ENCODE data around the gene LIN7B. TPM values are rescaled to one million over a fixed set of nuclear protein-coding genes. Genes with fewer than 3 reads are reported as not detected.

The LIN7B gene, protein sequence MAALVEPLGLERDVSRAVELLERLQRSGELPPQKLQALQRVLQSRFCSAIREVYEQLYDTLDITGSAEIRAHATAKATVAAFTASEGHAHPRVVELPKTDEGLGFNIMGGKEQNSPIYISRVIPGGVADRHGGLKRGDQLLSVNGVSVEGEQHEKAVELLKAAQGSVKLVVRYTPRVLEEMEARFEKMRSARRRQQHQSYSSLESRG
- total RNA-seq: 7.5 and 12.6 TPM in 2 replicates

GRCh38 chr19:49113762-49114629 lies at the start of gene LIN7B:
Gene LIN7B (plus strand): TSS chr19:49114370. CDS start chr19:49114405, 35 bp downstream.

GRCh38 chr19:49064768-49065611 lies 49.2 kb upstream of the LIN7B start, which contains the start of gene NTF4:
Gene NTF4 (minus strand): TSS chr19:49064818. CDS start chr19:49061997, 2,821 bp downstream.

GRCh38 chr19:49085020-49085867 lies 28.9 kb upstream of the LIN7B start, which contains the start of gene SNRNP70:
Gene SNRNP70 (plus strand): TSS chr19:49085451. CDS start chr19:49086415, 964 bp downstream.

DNA sequence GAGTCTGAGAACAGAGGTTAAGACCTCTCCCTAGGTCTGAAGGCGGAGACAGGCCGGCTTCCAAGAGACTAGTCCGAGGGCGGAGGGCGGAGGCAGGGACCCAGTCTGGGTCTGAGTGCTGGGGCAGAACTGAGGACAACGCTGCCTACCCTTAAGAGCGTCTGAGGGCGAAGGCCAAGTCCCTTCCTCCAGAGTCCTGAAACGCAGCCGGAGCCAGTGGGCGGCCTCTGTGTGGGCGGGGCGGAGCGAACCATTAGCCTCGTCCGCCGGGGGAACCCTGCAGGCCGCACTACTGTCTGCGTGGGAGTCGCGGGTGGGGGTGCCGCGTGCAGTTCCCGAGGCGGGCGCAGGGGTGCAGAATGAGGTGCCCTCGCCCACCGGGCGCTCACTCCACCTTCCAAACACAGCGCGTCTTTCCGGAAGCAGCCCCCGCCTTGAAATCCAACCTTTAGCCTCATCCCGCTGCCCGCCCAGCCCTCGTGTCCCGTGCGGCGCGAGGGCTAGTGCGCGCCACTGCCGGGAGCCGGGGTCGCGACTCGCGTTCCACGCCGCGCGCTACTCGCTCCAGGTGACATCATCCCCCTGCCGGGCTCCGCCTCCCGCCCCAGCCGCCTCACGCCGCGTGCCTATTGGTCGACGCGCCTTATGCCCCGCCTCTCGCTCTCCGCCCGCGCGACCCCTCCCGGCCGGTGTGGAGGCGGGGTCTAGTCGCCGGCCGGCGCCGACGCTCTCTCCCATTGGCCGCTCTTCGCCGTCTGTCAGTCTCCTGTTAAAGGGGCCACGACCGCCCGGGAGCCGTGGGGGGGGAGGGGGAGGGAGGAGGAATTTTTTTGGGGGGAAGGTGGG lies 4.6 kb downstream of the LIN7B start, which contains the start of gene C19orf73:
C19orf73 (minus strand) TSS at position 579 of the 846 bp plus-strand sequence; CDS start at position 458, 121 bp downstream.

GRCh38 chr19:49119411-49120324 lies 5.5 kb downstream of the LIN7B start, which contains the start of gene PPFIA3:
Gene PPFIA3 (plus strand): TSS chr19:49119544. CDS start chr19:49127874, 8,330 bp downstream.

GRCh38 chr19:49155005-49155819 lies 41.0 kb downstream of the LIN7B start, which contains the start of gene HRC:
Gene HRC (minus strand): TSS chr19:49155396. CDS start chr19:49155237, 159 bp downstream.

GRCh38 chr19:49157445-49158224 lies 43.5 kb downstream of the LIN7B start, which contains the start of gene TRPM4:
Gene TRPM4 (plus strand): TSS chr19:49157792. CDS start chr19:49157867, 75 bp downstream.

Other genes with a start within 250 kb of the LIN7B start
- gene PLEKHA4, start 245.8 kb upstream of the LIN7B start, total RNA-seq: 21.3 and 22.6 TPM in 2 replicates
- 53.2 and 70.7 TPM in 2 replicates for gene PPP1R15A, start 241.9 kb upstream of the LIN7B start, total RNA-seq
- 0.23 TPM in 1 of 2 replicates, not detected in the other for gene TULP2, start 215.6 kb upstream of the LIN7B start, total RNA-seq
- 522 and 547 TPM in 2 replicates for gene NUCB1, start 214.1 kb upstream of the LIN7B start, total RNA-seq
- 0.17 TPM in 1 of 2 replicates, not detected in the other for gene DHDH, start 180.7 kb upstream of the LIN7B start, total RNA-seq
- 79.2 and 117 TPM in 2 replicates for gene BAX, start 159.5 kb upstream of the LIN7B start, total RNA-seq
- gene FTL, start 149.1 kb upstream of the LIN7B start, total RNA-seq: 4,527 and 7,180 TPM in 2 replicates
- gene GYS1, start 121.1 kb upstream of the LIN7B start, total RNA-seq: 108 and 117 TPM in 2 replicates
- 156 and 174 TPM in 2 replicates for gene RUVBL2, start 120.5 kb upstream of the LIN7B start, total RNA-seq
- gene LHB, start 97.3 kb upstream of the LIN7B start, total RNA-seq: not detected in 2 replicates
- gene CGB3, start 90.0 kb upstream of the LIN7B start, total RNA-seq: not detected in 2 replicates
- not detected in 2 replicates for gene CGB2, start 82.5 kb upstream of the LIN7B start, total RNA-seq
- not detected in 2 replicates for gene CGB1, start 77.5 kb upstream of the LIN7B start, total RNA-seq
- gene CGB5, start 70.5 kb upstream of the LIN7B start, total RNA-seq: not detected in 2 replicates
- gene CGB8, start 65.3 kb upstream of the LIN7B start, total RNA-seq: not detected in 2 replicates
- gene CGB7, start 56.6 kb upstream of the LIN7B start, total RNA-seq: under 0.01 and 0.17 TPM in 2 replicates
- not detected in 2 replicates for gene NTF4, start 49.6 kb upstream of the LIN7B start, total RNA-seq
- not detected in 2 replicates for gene KCNA7, start 41.7 kb upstream of the LIN7B start, total RNA-seq
- 159 and 170 TPM in 2 replicates for gene SNRNP70, start 28.9 kb upstream of the LIN7B start, total RNA-seq
- 0.26 and 0.36 TPM in 2 replicates for gene C19orf73, start 4.8 kb downstream of the LIN7B start, total RNA-seq
- gene PPFIA3, start 5.2 kb downstream of the LIN7B start, total RNA-seq: 2.6 and 2.7 TPM in 2 replicates
- 0.53 and 0.65 TPM in 2 replicates for gene HRC, start 41.0 kb downstream of the LIN7B start, total RNA-seq
- gene TRPM4, start 43.4 kb downstream of the LIN7B start, total RNA-seq: 27.5 and 30.3 TPM in 2 replicates
- gene SLC6A16, start 210.8 kb downstream of the LIN7B start, total RNA-seq: 0.13 and 0.33 TPM in 2 replicates
- not detected in 2 replicates for gene CD37, start 221.0 kb downstream of the LIN7B start, total RNA-seq
- gene TEAD2, start 248.0 kb downstream of the LIN7B start, total RNA-seq: 13.2 and 16.0 TPM in 2 replicates
- gene DKKL1, start 249.5 kb downstream of the LIN7B start, total RNA-seq: not detected in 2 replicates

Measured in smooth muscle cell of the pulmonary artery (primary cell).